Astrocyte of the cerebellum (primary cell): Measurements from ENCODE around the gene CERT1.

Experiments used
- DNase-seq: peaks from one replicate; pipeline ENCODE4 v3.0.0-alpha.2; 2011; ENCODE audit warnings: low read depth
- H3K4me3 ChIP-seq: 2 replicates; pipeline ENCODE4 v1.5.1; 2011; ENCODE audit warnings: mild to moderate bottlenecking, low read depth, low read length, moderate library complexity
- in situ Hi-C: cut with HindIII; loops from 2 replicates; pipeline ENCODE4 v1.10.0; 2017; ENCODE audit warnings: low sequenced_read_pairs
- TF ChIP-seq, protein P1 (sequence below): IDR thresholded peaks from 2 replicates; pipeline ENCODE4 v1.5.1; 2012; ENCODE audit warnings: low read length, low read depth, moderate library complexity, mild to moderate bottlenecking; ENCODE audit errors: missing control alignments

CERT1 gene

DNA sequence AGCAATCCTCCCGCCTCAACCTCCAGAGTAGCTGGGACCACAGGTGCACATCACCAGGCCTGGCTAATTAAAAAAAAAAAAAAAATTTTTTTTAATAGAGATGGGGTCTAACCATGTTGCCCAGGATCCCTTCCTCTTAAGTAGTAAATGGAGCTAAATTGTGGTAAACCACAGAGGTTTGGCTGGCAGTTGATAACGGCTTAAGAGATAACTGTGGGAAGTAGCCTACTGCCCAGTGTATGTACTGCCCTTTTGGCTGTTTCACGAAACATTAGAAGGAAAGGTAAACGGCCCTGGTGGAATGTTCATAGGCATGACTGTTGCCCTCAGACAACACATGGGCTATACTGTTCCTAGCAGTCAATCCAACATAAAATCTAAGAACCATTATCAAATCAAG is 130.0 kb downstream of the CERT1 start:
- H3K4me3 ChIP-seq: no peak overlapping the region
- no peak for DNase-seq
- TF ChIP-seq, protein P1, sequence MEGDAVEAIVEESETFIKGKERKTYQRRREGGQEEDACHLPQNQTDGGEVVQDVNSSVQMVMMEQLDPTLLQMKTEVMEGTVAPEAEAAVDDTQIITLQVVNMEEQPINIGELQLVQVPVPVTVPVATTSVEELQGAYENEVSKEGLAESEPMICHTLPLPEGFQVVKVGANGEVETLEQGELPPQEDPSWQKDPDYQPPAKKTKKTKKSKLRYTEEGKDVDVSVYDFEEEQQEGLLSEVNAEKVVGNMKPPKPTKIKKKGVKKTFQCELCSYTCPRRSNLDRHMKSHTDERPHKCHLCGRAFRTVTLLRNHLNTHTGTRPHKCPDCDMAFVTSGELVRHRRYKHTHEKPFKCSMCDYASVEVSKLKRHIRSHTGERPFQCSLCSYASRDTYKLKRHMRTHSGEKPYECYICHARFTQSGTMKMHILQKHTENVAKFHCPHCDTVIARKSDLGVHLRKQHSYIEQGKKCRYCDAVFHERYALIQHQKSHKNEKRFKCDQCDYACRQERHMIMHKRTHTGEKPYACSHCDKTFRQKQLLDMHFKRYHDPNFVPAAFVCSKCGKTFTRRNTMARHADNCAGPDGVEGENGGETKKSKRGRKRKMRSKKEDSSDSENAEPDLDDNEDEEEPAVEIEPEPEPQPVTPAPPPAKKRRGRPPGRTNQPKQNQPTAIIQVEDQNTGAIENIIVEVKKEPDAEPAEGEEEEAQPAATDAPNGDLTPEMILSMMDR: no peak
- in situ Hi-C loops: no loop called here

GRCh38 chr5:75380099-75380498 is 131.3 kb downstream of the CERT1 start:
- TF ChIP-seq, protein P1: no peak
- no peak for DNase-seq
- H3K4me3 ChIP-seq: no peak overlapping the region
- in situ Hi-C loops: no loop called here

DNA sequence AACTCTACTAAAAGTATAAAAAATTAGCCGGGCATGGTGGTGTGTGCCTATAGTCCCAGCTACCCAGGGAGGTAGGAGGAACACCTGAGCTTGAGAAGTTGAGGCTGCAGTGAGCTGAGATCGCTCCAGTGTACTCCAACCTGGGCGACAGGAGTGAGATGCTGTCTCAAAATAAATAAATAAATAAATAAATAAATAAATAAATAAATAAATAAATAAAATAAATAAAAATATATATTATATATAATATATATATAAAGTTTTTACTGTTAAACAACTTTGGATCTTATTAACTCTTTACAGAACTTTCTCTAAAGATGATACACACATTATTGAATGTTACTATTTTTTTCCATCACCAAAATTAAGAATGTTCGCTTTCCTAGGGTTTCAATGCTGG is 136.0 kb downstream of the CERT1 start:
- no peak for DNase-seq
- in situ Hi-C loops: no loop called here
- H3K4me3 ChIP-seq: no peak overlapping the region
- TF ChIP-seq, protein P1: no peak

DNA sequence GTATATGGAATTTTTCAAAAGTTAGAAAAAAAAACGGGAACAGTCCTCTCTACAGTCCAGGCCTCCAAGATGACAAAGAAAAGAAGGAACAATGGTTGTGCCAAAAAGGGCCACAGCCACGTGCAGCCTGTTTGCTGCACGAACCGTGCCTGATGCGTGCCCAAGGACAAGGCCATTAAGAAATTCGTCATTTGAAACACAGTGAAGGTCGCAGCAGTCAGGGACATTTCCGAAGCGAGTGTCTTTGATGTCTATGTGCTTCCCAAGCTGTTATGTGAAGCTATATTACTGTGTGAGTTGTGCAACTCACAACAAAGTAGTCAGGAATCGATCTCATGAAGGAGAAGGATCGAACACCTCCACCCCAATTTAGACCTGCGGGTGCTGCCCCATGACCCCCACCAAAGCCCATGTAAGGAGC is 137.0 kb downstream of the CERT1 start:
- no peak for DNase-seq
- no peak overlapping the region for H3K4me3 ChIP-seq
- TF ChIP-seq, protein P1: no peak
- in situ Hi-C loops: no loop called here

DNA sequence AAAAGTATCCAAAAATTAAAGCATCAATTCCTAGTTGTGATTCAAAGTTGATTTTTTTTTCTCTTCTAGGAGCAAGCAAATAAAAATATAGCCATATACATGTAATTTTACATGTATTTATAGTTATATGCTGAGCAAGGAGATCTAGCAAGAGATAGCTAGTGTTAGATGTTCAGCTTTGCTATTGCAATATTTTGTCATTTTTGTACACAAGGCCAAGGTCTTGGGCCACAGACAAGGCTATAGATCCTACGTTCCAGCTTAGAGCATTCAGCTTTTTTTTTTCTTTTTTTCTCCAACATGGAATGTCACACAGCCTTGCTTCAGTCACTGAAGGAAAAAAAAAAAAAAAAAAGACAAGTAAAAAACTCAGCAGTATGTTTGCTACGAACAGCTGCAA is 137.6 kb downstream of the CERT1 start:
- no peak for DNase-seq
- TF ChIP-seq, protein P1: no peak
- in situ Hi-C loops: no loop called here
- H3K4me3 ChIP-seq: no peak overlapping the region

DNA sequence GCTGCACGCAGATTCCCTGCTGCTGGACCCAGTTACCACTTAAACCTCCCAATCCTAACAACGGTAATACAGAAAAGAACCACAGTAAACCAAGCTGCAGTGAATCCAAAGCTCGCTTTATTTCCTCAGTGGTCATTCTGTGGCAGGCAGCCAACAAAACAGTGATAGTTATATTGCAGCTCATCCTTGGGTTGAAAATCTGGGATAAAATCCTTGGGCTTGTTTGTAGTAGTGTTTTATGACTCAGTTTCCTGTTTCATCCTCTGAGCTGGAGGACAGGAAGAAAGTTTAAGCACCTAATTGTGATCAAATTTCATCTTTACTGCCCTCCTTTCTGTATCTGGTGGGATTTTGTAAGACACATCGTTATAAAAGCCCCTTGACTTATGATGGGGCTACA is 143.0 kb downstream of the CERT1 start:
- TF ChIP-seq, protein P1: no peak
- in situ Hi-C loops: no loop called here
- H3K4me3 ChIP-seq: no peak overlapping the region
- DNase-seq: no peak

DNA sequence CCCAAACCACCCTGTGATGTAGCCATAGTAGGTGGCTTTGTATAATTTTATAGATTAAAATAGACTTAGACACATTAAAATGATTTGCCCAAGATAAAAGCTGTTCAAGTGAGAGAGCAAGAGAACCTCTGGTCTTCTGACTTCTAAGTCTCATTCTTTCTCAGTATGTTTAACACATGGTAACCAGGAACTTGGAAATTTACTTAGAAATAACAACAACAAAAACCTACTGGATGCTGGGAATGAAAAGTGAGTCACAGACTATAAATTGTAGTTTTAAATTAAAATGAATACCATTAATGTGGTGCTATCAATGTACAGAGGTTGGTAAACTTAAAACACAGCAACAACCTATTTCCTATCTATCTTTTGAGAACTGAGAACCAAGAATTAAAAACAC is 144.0 kb downstream of the CERT1 start:
- in situ Hi-C loops: no loop called here
- no peak overlapping the region for H3K4me3 ChIP-seq
- no peak for DNase-seq
- TF ChIP-seq, protein P1: no peak
